ENCODE data around the gene ARTN. TPM values are rescaled to one million over a fixed set of nuclear protein-coding genes. Genes with fewer than 3 reads are reported as not detected.

ARTN gene, protein sequence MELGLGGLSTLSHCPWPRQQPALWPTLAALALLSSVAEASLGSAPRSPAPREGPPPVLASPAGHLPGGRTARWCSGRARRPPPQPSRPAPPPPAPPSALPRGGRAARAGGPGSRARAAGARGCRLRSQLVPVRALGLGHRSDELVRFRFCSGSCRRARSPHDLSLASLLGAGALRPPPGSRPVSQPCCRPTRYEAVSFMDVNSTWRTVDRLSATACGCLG
- not detected for polyA plus RNA-seq (ENCODE audit: low read depth in 6 of 6)

DNA sequence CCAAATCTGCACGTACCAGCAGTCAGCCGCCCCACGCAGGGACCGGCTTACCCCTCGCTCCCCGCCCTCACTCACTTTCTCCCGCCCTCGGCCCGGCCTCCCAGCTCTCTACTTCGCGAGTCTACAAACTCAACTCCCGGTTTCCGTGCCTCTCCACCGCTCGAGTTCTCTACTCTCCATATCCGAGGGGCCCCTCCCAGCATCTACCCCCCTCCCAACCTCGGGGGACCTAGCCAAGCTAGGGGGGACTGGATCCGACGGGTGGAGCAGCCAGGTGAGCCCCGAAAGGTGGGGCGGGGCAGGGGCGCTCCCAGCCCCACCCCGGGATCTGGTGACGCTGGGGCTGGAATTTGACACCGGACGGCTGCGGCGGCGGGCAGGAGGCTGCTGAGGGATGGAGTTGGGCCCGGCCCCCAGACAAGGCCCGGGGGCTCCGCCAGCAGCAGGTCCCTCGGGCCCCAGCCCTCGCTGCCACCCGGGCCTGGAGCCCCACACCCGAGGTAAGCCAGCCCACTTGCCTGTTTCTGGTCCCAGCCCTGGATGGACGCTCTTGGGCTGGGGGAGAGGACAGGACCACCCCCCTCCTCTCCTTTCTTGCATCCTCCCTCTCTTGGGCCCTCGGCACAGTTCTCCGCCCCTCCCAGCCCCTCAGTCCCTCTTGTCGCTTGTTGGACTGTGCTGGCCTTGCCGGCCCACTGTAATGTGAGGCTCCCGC lies at the start of gene ARTN:
TSS of gene ARTN (plus strand) at position 416 of the 715 bp plus-strand sequence. CDS start 1,856 bp downstream, outside the sequence.
- H3K27ac Mint-ChIP-seq = peak within 1 kb of the TSS in 1 of 6 donors; percentile 47
- no peak for ATAC-seq (ENCODE audit: low read depth in 2 of 2)

DNA sequence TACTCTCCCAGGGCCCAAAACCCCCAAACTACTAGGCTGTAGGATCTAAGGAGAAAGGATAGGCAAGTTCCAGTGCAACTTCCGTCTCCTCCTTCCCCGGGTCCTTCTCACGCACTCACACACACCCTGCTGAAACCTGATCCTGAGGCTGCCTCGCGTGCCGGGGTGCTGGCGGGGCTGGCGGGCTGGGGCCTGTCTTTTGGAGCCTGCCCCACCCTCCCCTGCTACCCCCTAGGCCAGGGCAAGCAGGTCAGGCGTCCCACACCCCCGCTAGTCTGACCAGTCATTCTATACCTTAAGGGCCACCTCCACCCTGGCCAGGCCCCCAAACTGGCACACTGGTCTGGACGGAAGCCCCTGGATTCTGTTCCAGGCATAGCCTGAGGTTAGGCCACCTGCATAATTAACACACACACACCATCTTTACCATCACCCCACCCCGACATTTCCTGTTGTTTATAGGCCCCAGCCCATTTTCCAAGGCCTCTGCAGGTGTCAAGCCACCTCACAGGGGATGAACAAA lies 48.3 kb upstream of the ARTN start:
- no peaks in the 10 kb centered on the region for H3K9me3 Mint-ChIP-seq
- no peak overlapping the region for H3K4me3 Mint-ChIP-seq
- H3K36me3 Mint-ChIP-seq = no peaks in the 10 kb centered on the region
- ATAC-seq (ENCODE audit: low read depth in 2 of 2) (no peak), DNase-seq (no peak)
- H3K4me1 Mint-ChIP-seq = no peaks in the 10 kb centered on the region
- H3K27ac Mint-ChIP-seq = peak overlapping the region in 1 of 6 donors; percentile 67
- no peaks in the 10 kb centered on the region for H3K27me3 Mint-ChIP-seq

More for the DNA sequence above, at the start of gene ARTN:
- H3K36me3 Mint-ChIP-seq = peaks cover 0 to 4% of the 10 kb centered on the region in 2 donors
- no peaks in the 10 kb centered on the region for H3K9me3 Mint-ChIP-seq
- peaks cover 12 to 46% (median 33%) of the 10 kb centered on the region in 3 donors for H3K27me3 Mint-ChIP-seq
- peaks cover 16 to 33% (median 22%) of the 10 kb centered on the region in 3 donors for H3K4me1 Mint-ChIP-seq
- no peak for DNase-seq
- H3K4me3 Mint-ChIP-seq = peak within 1 kb of the TSS in 6 of 8 donors; percentile 31 to 80 (median 68)

- no peaks in the 10 kb centered on the region for H3K4me1 Mint-ChIP-seq
- no peaks in the 10 kb centered on the region for H3K27me3 Mint-ChIP-seq
- H3K27ac Mint-ChIP-seq = no peak overlapping the region
- no peaks in the 10 kb centered on the region for H3K36me3 Mint-ChIP-seq
- no peaks in the 10 kb centered on the region for H3K9me3 Mint-ChIP-seq
- H3K4me3 Mint-ChIP-seq = no peak overlapping the region
- ATAC-seq (ENCODE audit: low read depth in 2 of 2) = no peak
- no peak for DNase-seq
Observed at GRCh38 chr1:43887748-43888147, 45.9 kb upstream of the ARTN start.

DNA sequence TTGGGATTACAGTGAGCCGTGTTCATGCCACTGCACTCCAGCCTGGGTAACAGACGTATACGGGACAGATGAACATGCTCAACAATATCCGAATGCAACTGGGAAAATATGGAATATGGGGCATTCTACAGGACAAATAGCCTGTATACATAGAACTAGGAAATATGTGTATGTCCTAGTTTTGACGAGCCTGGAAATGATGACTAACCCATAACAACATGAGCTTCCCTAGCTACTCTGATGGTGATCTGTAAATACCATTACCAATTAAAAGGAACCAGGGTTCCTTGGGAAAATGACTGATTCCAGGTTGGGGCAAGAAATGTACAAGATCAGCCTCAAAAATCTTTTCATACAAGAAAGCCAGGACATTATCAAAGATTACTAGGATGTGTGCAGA lies 42.8 kb upstream of the ARTN start:
- no peaks in the 10 kb centered on the region for H3K4me1 Mint-ChIP-seq
- H3K27ac Mint-ChIP-seq = peak overlapping the region in 1 of 6 donors; percentile 52
- no peaks in the 10 kb centered on the region for H3K9me3 Mint-ChIP-seq
- no peak overlapping the region for H3K4me3 Mint-ChIP-seq
- ATAC-seq (ENCODE audit: low read depth in 2 of 2) (no peak), DNase-seq (no peak)
- no peaks in the 10 kb centered on the region for H3K27me3 Mint-ChIP-seq
- peaks cover 0 to 6% of the 10 kb centered on the region in 2 donors for H3K36me3 Mint-ChIP-seq

DNA sequence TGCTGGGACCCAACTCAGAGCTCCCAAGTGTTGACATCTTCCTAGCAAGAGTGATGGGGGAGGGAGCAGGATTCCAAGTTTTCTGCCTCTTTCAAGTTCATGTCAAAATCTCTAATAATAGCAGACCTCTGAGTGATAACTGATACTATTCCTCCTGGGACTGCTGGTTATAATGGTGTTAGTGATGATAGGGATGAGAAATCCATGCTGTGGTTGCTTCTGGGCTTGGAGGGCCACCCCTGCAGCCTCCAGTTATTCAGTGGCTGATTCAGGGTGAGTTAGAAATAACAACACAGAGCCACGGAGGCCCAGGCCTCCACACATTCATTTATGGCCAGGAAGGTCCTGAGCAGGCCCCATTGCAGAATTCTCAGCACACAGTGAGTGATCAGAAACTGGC lies 40.6 kb upstream of the ARTN start:
- Mint-ChIP-seq H3K4me1 (peaks cover 0 to 3% (median 0%) of the 10 kb centered on the region in 3 donors), H3K9me3 (no peaks in the 10 kb centered on the region), H3K27me3 (no peaks in the 10 kb centered on the region), H3K36me3 (peaks cover 9 to 13% of the 10 kb centered on the region in 2 donors), H3K4me3 (no peak overlapping the region), H3K27ac (no peak overlapping the region)
- ATAC-seq (ENCODE audit: low read depth in 2 of 2) (no peak), DNase-seq (no peak)

- no peak for DNase-seq
- no peak for ATAC-seq (ENCODE audit: low read depth in 2 of 2)
- Mint-ChIP-seq H3K27ac (no peak overlapping the region), H3K4me3 (no peak overlapping the region), H3K4me1 (peaks cover 0 to 3% (median 0%) of the 10 kb centered on the region in 3 donors), H3K27me3 (no peaks in the 10 kb centered on the region), H3K36me3 (peaks cover 10 to 17% of the 10 kb centered on the region in 2 donors), H3K9me3 (no peaks in the 10 kb centered on the region)
Observed at GRCh38 chr1:43898981-43899380, 34.6 kb upstream of the ARTN start.

GRCh38 chr1:43900386-43900785 lies 33.2 kb upstream of the ARTN start:
- peaks cover 0 to 3% (median 0%) of the 10 kb centered on the region in 3 donors for H3K4me1 Mint-ChIP-seq
- H3K27ac Mint-ChIP-seq = peak overlapping the region in 1 of 6 donors; percentile 65
- H3K27me3 Mint-ChIP-seq = no peaks in the 10 kb centered on the region
- peaks cover 10 to 17% of the 10 kb centered on the region in 2 donors for H3K36me3 Mint-ChIP-seq
- no peak overlapping the region for H3K4me3 Mint-ChIP-seq
- no peaks in the 10 kb centered on the region for H3K9me3 Mint-ChIP-seq
- DNase-seq = no peak
- no peak for ATAC-seq (ENCODE audit: low read depth in 2 of 2)

DNA sequence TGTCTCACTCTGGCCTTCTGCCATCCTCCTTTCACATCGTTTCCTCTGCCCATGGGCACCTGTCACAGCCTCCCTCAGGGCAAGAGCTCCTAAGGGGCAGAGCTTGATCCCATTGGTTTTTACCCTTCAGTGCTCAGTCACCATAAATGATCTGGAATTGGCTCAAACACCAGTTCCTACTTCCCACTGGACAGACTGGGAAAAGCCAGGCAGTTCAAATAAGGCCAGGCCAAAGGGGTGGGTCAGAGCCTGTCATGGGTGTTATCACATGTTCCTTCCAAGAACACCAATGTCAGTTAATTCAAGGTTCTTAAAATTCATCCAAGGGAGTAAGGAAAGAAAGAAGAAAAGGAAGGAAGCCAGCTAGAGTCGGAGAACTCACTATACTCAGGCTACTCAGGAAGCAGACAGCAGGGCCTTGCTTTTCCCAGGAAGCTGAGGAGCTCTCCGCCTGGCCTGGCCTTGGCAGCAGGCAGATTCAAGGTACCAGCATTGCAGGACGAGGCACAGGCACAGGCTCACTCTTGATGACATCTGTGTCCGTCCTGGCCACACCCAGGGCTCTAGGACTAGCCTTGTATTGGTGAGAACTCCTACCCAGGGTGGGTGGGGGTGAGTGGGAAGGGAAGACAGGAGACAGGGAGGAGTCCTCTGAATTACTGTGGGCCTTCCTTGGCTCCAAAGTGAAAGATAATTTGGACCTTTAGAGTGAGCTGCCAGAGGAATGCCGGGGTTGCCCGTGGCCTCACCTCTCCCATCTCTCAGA lies 32.2 kb upstream of the ARTN start:
- Mint-ChIP-seq H3K4me1 (peaks cover 0 to 4% (median 1%) of the 10 kb centered on the region in 3 donors), H3K27ac (peak overlapping the region in 1 of 6 donors; percentile 65), H3K36me3 (peaks cover 10 to 19% of the 10 kb centered on the region in 2 donors), H3K4me3 (no peak overlapping the region), H3K9me3 (no peaks in the 10 kb centered on the region), H3K27me3 (no peaks in the 10 kb centered on the region)
- ATAC-seq (ENCODE audit: low read depth in 2 of 2) = no peak
- DNase-seq = no peak

GRCh38 chr1:43902058-43902831 lies 31.4 kb upstream of the ARTN start:
- no peak for DNase-seq
- Mint-ChIP-seq H3K4me1 (peaks cover 0 to 8% (median 5%) of the 10 kb centered on the region in 3 donors), H3K36me3 (peaks cover 6 to 23% of the 10 kb centered on the region in 2 donors), H3K27me3 (no peaks in the 10 kb centered on the region), H3K27ac (peak overlapping the region in 2 of 6 donors; percentile 37 to 93), H3K4me3 (peak overlapping the region in 1 of 8 donors; percentile 65), H3K9me3 (no peaks in the 10 kb centered on the region)
- ATAC-seq (ENCODE audit: low read depth in 2 of 2) = no peak

- no peaks in the 10 kb centered on the region for H3K27me3 Mint-ChIP-seq
- DNase-seq (no peak), ATAC-seq (ENCODE audit: low read depth in 2 of 2) (no peak)
- H3K9me3 Mint-ChIP-seq = no peaks in the 10 kb centered on the region
- H3K27ac Mint-ChIP-seq = peak overlapping the region in 1 of 6 donors; percentile 0
- peaks cover 17 to 25% of the 10 kb centered on the region in 2 donors for H3K36me3 Mint-ChIP-seq
- H3K4me3 Mint-ChIP-seq = no peak overlapping the region
- peaks cover 0 to 5% (median 5%) of the 10 kb centered on the region in 3 donors for H3K4me1 Mint-ChIP-seq
Observed at GRCh38 chr1:43904660-43905551, 28.7 kb upstream of the ARTN start.

- ATAC-seq (ENCODE audit: low read depth in 2 of 2) (no peak), DNase-seq (no peak)
- peak overlapping the region in 1 of 6 donors; percentile 5 for H3K27ac Mint-ChIP-seq
- peaks cover 17 to 21% of the 10 kb centered on the region in 2 donors for H3K36me3 Mint-ChIP-seq
- peaks cover 0 to 5% (median 5%) of the 10 kb centered on the region in 3 donors for H3K4me1 Mint-ChIP-seq
- no peaks in the 10 kb centered on the region for H3K9me3 Mint-ChIP-seq
- no peaks in the 10 kb centered on the region for H3K27me3 Mint-ChIP-seq
- no peak overlapping the region for H3K4me3 Mint-ChIP-seq
Observed at GRCh38 chr1:43908226-43908625, 25.4 kb upstream of the ARTN start.

DNA sequence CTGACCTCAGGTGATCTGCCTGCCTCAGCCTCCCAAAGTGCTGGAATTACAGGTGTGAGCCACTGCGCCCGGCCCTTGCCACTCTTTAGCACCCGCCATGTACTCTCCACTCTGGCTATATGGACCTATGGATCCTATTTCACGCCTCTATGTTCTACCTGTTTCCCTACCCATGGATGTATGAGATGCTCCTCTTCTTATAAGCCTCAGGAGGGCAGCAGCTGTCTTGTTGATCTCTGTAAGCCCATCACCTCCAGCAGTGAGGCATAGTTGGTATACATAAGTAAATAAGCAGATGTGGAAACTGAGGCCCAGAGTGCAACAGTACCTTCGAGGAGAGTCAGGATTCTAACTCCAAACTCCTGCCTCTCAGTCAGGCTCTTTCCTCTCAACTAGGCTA lies 24.7 kb upstream of the ARTN start:
- Mint-ChIP-seq H3K4me1 (peaks cover 0 to 5% (median 5%) of the 10 kb centered on the region in 3 donors), H3K36me3 (peaks cover 17 to 21% of the 10 kb centered on the region in 2 donors), H3K27me3 (no peaks in the 10 kb centered on the region), H3K27ac (no peak overlapping the region), H3K9me3 (no peaks in the 10 kb centered on the region), H3K4me3 (no peak overlapping the region)
- ATAC-seq (ENCODE audit: low read depth in 2 of 2) (no peak), DNase-seq (no peak)
